GM19395 (cell line): ENCODE results near the gene CCNK.

Experiments
- ATAC-seq: cut with Tn5 transposase; IDR thresholded peaks from one replicate; pipeline ENCODE4 v1.9.1; 2021; ENCODE audit warnings: mild to moderate bottlenecking, moderate library complexity; ENCODE audit not compliant: unreplicated experiment

Gene CCNK

DNA sequence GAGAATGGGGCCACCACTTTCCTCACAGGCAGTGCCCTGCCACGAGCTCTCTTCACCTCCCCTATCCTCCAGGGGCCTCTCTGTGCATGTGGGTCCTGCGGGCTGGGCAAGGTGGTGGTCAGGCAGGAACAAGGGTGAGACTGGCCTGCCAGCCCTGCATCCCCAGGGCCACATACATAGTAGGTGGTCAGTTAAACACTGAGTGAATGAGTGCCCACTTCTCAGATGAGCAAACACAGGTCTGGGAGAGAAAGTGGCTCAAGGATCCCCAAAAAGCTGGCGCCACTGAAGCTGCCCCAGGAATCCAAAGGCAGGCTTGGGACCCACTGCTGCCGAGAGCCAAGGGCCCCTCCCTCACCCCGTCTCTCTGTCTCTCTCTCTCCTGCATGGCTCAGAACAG lies 51.1 kb downstream of the CCNK start:
- ATAC-seq, result no peak

GRCh38 chr14:99534333-99534732 lies 53.1 kb downstream of the CCNK start:
- no peak for ATAC-seq

- ATAC-seq, result no peak
These were observed 53.7 kb downstream of the CCNK start for GRCh38 chr14:99534863-99535262.

DNA sequence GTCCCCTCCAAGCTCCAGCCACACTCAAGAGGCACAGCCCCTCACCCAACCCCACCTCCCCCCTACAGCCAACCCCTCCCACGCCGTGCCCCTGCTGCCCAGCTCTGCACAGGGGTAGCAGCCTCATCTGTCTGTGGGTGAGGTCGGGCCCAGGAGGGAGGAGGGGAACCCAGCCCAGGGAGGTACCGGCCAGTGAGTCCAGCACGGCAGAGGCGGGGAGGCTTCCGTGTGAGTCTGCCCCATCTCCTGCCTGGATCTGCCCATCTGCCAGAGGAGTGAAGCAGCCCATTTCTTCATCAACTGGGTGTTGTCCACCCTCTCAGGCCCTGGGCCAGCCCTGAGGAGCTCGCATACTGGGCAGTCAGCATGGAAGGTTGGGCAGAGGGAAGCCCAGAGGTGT lies 54.2 kb downstream of the CCNK start:
- ATAC-seq, result no peak

DNA sequence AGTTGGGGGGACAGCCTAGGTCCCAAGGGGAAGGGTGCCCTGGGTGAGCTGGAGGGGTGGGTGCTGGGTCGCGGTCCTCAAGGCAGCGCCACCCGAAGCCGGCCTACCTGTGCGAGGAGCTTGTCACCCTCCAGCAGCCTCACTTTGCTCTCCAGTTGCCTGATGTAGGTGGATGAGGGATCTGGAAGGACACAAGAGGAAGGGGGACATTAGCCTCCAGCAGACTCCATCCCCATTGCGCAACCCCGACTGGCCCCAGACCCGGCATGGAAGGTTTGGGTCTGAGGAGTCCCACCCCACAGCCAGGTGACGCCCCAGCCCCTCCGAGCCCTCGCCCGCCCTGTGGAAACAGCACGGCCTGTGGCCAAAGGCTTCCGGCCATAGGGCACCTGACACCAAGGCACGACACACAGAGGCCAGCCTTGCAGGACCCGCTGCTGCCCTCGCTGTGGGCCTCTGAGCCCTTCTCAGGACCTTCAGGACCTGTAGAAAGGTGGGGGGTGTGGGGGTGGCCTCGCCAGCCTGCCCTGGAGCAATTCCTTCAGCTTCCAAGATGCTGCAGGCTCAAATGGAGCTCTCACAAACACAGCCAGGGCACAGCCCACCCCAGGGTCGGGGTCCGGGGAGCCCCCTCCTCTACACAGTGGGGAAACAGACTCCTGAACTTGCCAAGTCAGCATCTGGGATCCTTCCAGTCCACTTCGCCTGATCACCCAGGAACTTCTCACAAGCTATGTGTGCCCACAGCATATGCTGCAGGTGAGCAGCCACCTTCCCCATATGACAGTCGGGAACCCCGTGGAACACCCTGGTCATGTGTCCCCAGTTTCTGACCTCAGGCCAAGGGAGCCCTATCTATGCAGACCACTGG lies 54.9 kb downstream of the CCNK start:
- no peak for ATAC-seq

- no peak for ATAC-seq
These were observed 56.2 kb downstream of the CCNK start for GRCh38 chr14:99537399-99537798.

DNA sequence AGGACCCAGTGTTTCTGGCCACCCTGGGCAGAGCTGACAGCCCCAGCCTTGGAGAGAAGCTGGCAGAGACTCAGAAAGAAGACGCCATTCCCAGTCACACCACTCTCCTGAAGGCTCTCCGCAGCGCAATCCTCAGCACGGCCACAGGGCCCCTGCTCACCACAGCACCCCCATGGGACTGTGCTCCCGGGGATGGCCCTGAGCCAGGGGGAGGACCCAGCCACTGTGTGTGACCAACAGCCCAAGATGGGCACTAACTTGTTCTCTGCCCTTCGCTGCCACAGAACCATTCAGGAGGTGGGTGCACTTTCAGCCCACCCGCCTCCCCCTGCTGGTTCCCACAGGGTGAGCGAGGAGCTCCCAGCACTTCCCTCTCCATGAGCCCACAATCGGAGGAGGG lies 57.1 kb downstream of the CCNK start:
- no peak for ATAC-seq

- ATAC-seq, result no peak
These were observed 57.5 kb downstream of the CCNK start for GRCh38 chr14:99538733-99539132.

- ATAC-seq, result no peak
These were observed 58.3 kb downstream of the CCNK start for GRCh38 chr14:99539491-99539890.

- no peak for ATAC-seq
These were observed 59.2 kb downstream of the CCNK start for GRCh38 chr14:99540196-99541032.

- no peak for ATAC-seq
These were observed 60.0 kb downstream of the CCNK start for GRCh38 chr14:99541211-99541610.

DNA sequence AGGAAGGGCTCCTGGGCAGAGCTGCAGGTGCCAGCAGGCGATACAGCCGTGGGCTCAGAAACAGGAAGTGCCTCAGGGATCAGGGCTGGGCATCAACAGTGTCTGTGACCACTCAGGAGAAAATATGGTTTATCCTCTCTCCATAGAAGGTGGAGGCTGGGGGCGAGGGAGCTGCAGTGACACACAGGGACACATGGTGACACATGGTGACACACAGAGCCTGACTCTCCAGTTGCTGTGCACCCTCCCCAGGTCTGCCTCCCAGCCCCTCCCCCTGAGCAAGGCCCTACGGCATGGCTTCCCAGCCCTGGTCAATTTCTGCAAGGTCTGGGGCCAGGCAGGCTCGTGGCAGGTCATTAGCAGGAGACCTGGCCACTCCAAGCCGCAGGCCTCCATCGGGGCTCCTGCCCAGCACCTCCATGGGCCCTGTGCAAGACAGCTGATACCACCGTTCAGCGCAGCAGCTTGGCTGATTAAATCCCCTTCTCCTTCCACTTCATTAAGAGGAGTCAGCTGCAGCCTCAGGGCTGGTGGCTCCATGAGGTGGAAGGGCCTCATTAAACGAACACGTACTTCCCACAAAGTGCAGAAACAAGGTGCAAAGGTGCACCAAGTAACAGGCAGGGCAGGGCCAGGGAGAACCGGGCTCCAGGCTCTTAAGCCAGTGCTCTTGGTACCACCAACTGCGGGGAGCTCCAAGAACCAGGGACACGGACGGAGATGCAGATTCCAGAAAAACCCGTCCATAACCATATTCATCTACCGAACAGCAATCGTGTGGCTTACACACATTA lies 60.7 kb downstream of the CCNK start:
- ATAC-seq, result no peak

DNA sequence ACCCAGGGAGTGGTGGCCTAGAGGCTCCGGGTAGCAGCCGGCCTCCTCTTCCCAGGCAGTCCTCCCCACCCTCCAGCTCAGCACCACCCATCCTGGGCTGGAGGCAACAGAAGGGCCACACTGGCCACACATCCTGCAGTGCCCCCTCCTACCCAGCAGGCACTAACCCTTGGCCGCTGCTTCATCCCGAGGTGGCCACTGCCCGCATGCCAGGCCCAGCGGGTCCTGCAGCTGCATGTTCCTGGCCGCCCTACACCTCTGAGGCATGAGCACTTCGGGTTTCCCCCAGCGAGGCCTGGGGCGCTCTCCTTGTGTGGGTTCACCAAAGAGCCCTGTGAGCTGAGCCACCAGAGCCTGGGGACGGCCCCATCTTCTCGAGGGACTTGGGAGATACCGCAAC lies 61.4 kb downstream of the CCNK start:
- ATAC-seq, result no peak

- ATAC-seq, result no peak
These were observed 62.2 kb downstream of the CCNK start for GRCh38 chr14:99543370-99543769.

- no peak for ATAC-seq
These were observed 62.8 kb downstream of the CCNK start for GRCh38 chr14:99543985-99544384.

- no peak for ATAC-seq
These were observed 63.8 kb downstream of the CCNK start for GRCh38 chr14:99544991-99545390.

DNA sequence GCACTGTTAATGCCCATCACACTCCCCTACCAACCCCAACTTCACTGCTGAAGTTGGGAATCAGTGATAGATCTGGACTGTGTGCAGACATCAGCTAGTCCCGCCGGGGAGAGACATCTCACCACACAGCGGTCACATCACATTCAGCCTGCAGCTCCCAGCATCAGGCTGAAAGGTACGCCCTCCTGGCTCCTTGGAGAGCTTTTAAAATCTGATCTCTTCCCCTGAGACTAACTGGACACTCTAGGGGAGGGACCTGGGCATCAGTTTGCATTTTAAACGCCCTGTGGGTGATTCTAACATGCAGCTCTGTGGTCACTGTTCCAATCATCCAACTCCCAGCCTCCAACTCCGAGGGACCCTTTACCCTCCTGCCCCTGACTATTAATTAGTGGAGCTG lies 64.4 kb downstream of the CCNK start:
- ATAC-seq, result no peak

DNA sequence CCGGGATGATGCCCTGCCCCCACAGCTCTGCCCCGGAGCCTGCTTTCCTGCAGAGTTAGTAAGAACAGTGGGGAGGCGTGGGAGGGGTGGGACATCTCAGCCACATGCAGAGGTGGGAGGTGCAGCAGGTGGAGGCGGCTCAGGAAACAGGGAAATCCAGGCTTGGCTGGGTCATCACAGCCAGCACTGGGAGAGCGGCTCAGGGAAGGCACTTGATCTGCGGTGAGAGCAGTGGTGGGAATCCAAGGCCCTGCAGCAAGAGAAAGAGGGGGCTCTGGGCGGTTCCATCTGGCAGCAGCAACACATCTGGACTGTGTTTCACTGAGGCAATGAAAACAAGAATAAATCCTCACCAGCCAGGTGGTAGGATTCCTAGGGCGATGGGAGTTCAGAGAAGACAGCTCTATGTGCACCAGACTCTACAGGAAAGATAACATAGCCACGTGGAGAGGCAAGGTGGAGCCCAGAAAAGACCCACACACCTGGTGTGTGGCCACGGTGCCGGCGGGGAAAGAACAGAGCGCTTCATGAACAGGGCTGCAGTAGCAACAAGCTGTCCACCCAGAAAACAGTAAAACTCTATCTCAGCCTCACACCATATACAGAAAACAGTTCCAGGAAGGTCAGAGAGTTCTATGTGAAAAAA lies 65.1 kb downstream of the CCNK start:
- ATAC-seq, result no peak

- no peak for ATAC-seq
These were observed 67.0 kb downstream of the CCNK start for GRCh38 chr14:99548255-99548654.

DNA sequence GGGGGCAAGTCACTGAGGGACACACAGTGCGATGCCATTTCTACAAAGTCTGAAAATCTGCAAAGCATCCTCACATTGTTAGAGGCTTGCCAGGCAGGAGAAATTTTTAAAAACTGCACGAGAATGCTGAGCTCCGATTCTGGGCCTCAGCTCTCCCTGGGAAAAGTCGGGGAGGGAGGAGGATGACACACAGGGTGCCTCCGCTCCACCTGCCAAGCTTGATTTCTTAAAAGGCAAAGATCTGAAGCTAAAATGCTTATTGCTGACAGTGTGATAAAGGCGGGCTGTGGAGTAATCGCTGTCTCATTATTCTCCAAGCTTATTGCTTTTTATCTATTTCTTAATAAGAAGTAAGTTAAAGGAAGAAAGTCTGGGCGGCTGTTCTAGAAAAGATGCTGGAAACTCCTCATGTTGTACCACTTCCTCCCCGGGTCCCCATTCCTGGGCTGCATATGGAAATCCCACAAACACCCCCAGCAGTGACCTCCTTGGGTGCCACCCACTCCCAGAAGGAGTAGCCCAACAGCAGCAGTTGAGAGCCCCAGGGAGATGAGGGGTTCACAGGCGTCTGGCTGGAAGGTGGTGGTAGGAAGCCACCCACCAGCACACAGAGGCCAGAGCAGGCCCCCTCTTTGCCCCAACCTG lies 67.8 kb downstream of the CCNK start:
- ATAC-seq, result no peak
